ENCODE results near the gene KRT13.

DNA sequence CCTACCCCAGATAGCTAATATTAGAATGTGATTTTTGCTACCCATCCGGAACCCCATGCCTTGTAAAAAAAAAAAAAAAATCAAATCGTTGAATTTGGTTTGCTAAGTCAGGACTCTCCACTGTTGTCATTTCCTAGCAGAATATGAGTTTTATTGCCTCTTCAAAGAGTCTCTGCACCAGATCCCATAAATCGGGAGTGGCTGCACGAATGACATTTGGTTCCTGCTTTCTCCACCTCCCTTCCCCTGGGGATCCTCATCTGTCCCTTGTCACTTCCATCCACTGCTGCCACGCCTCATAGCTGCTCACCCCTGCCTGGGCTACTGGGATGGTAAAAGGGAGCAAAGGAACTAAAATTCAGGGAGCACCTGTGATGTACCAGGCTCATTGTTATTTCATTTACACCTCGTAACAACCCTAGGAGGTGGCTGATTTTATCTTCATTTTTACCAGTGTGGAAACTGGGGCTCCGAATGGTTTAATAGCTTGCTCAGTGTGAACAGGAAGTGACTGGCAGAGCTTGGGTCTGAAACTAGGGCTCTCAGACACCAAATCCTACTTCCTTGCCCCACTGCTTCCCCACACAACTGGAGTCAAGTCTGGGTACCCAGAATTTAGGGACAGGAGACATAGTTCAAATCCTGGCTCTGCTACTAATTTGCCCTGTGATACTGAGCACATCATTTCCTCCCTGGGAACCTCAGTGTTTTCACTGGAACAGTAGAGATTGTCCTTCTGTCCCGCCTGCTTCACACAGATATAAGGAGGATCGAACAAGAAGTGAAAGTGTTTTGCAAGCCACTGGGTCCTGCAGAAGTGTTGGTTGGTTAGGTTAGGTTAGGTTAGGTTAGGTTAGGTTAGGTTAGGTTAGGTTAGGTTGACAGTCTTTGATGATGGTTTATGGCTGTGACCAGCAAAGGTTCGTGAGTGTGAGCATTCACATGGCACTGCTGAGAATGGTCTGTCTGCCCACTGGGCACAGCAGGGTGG, 15.1 kb downstream of the KRT13 start:
- TF ChIP-seq TOX (CRISPR knock-in tag; IDR thresholded peaks at IDR 0.05; ENCODE audit: borderline replicate concordance): no peak
- TF ChIP-seq SNAI2 (CRISPR knock-in tag; IDR thresholded peaks at IDR 0.05): no peak
- TF ChIP-seq, protein P1, sequence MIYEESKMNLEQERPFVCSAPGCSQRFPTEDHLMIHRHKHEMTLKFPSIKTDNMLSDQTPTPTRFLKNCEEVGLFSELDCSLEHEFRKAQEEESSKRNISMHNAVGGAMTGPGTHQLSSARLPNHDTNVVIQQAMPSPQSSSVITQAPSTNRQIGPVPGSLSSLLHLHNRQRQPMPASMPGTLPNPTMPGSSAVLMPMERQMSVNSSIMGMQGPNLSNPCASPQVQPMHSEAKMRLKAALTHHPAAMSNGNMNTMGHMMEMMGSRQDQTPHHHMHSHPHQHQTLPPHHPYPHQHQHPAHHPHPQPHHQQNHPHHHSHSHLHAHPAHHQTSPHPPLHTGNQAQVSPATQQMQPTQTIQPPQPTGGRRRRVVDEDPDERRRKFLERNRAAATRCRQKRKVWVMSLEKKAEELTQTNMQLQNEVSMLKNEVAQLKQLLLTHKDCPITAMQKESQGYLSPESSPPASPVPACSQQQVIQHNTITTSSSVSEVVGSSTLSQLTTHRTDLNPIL (CRISPR knock-in tag; IDR thresholded peaks at IDR 0.05; ENCODE audit: low read depth): no peak
- TF ChIP-seq OSR1 (CRISPR knock-in tag; IDR thresholded peaks at IDR 0.05): no peak
- TF ChIP-seq, protein P2, sequence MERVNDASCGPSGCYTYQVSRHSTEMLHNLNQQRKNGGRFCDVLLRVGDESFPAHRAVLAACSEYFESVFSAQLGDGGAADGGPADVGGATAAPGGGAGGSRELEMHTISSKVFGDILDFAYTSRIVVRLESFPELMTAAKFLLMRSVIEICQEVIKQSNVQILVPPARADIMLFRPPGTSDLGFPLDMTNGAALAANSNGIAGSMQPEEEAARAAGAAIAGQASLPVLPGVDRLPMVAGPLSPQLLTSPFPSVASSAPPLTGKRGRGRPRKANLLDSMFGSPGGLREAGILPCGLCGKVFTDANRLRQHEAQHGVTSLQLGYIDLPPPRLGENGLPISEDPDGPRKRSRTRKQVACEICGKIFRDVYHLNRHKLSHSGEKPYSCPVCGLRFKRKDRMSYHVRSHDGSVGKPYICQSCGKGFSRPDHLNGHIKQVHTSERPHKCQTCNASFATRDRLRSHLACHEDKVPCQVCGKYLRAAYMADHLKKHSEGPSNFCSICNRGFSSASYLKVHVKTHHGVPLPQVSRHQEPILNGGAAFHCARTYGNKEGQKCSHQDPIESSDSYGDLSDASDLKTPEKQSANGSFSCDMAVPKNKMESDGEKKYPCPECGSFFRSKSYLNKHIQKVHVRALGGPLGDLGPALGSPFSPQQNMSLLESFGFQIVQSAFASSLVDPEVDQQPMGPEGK (CRISPR knock-in tag; IDR thresholded peaks at IDR 0.05; ENCODE audit: borderline replicate concordance): no peak
